HG03571 (cell line): Measurements from ENCODE around the gene PLBD1.

Experiments
- ATAC-seq: cut with Tn5 transposase; IDR thresholded peaks from one replicate; pipeline ENCODE4 v1.9.1; 2021; ENCODE audit not compliant: unreplicated experiment

Gene PLBD1

GRCh38 chr12:14570231-14570630, 2.5 kb upstream of the PLBD1 start:
- no peak for ATAC-seq

GRCh38 chr12:14564336-14564959, 3.2 kb downstream of the PLBD1 start:
- no peak for ATAC-seq

- no peak for ATAC-seq
Measured at GRCh38 chr12:14563046-14563445, 4.6 kb downstream of the PLBD1 start.

GRCh38 chr12:14562279-14562678, 5.4 kb downstream of the PLBD1 start:
- ATAC-seq, result no peak

- ATAC-seq, result no peak
Measured at GRCh38 chr12:14561677-14562238, 5.9 kb downstream of the PLBD1 start.

GRCh38 chr12:14560904-14561574, 6.6 kb downstream of the PLBD1 start:
- no peak for ATAC-seq

GRCh38 chr12:14558473-14558959, 9.2 kb downstream of the PLBD1 start:
- no peak for ATAC-seq

GRCh38 chr12:14557966-14558365, 9.7 kb downstream of the PLBD1 start:
- ATAC-seq, result no peak

- no peak for ATAC-seq
Measured at GRCh38 chr12:14554281-14555007, 13.2 kb downstream of the PLBD1 start.

GRCh38 chr12:14548609-14549008, 19.1 kb downstream of the PLBD1 start:
- no peak for ATAC-seq

- ATAC-seq, result no peak
Measured at GRCh38 chr12:14547571-14547970, 20.1 kb downstream of the PLBD1 start.

GRCh38 chr12:14545144-14546124, 22.2 kb downstream of the PLBD1 start:
- no peak for ATAC-seq

- ATAC-seq, result no peak
Measured at GRCh38 chr12:14540801-14541462, 26.8 kb downstream of the PLBD1 start.

GRCh38 chr12:14537088-14537487, 30.6 kb downstream of the PLBD1 start:
- ATAC-seq, result no peak

GRCh38 chr12:14532152-14532551, 35.5 kb downstream of the PLBD1 start:
- ATAC-seq, result no peak

GRCh38 chr12:14525964-14526363, 41.7 kb downstream of the PLBD1 start:
- no peak for ATAC-seq

GRCh38 chr12:14521822-14522221, 45.9 kb downstream of the PLBD1 start:
- ATAC-seq, result no peak

- no peak for ATAC-seq
Measured at GRCh38 chr12:14514946-14515345, 52.7 kb downstream of the PLBD1 start.

GRCh38 chr12:14514154-14514842, 53.4 kb downstream of the PLBD1 start:
- no peak for ATAC-seq
